Endodermal cell (in vitro differentiated cells): ENCODE measurements around the gene TM9SF2. TPM values are rescaled to one million over a fixed set of nuclear protein-coding genes. Genes with fewer than 3 reads are reported as not detected.

ENCODE experiments used
- DNase-seq: peaks from one replicate; pipeline ENCODE4 v3.0.0-alpha.2; 2017
- H3K27ac ChIP-seq: 2 replicates; pipeline ENCODE4 v1.5.1; 2013; ENCODE audit warnings: mild to moderate bottlenecking, low read depth, low read length, moderate library complexity
- H3K27me3 ChIP-seq: 2 replicates; pipeline ENCODE4 v1.6.1; 2013; ENCODE audit warnings: mild to moderate bottlenecking, low read length, moderate library complexity; ENCODE audit not compliant: insufficient read depth, control insufficient read depth, poor library complexity, severe bottlenecking
- H3K36me3 ChIP-seq: 2 replicates; pipeline ENCODE4 v1.7.0; 2013; ENCODE audit warnings: mild to moderate bottlenecking, low read length, moderate library complexity; ENCODE audit not compliant: control insufficient read depth, insufficient read depth
- H3K4me1 ChIP-seq: one replicate; pipeline ENCODE4 v1.7.0; 2013; ENCODE audit warnings: low read length; ENCODE audit not compliant: control insufficient read depth, insufficient read depth
- H3K4me3 ChIP-seq: 2 replicates; pipeline ENCODE4 v1.5.1; 2013; ENCODE audit warnings: mild to moderate bottlenecking, low read length, moderate library complexity
- H3K9ac ChIP-seq: 2 replicates; pipeline ENCODE4 v1.6.1; 2013; ENCODE audit warnings: mild to moderate bottlenecking, low read length, moderate library complexity; ENCODE audit not compliant: poor library complexity, severe bottlenecking; ENCODE audit errors: extremely low read depth
- H3K9me3 ChIP-seq: 2 replicates; pipeline ENCODE4 v1.6.1; 2013; ENCODE audit warnings: mild to moderate bottlenecking, low read length, moderate library complexity; ENCODE audit not compliant: control insufficient read depth
- H3K27ac Mint-ChIP-seq: 2 replicates; pipeline ENCODE4 v1.8.0; 2020; ENCODE audit warnings: mixed read lengths
- H3K27me3 Mint-ChIP-seq: 2 replicates; pipeline ENCODE4 v1.8.0; 2021; ENCODE audit warnings: mild to moderate bottlenecking, mixed read lengths; ENCODE audit not compliant: insufficient read depth
- H3K36me3 Mint-ChIP-seq: 2 replicates; pipeline ENCODE4 v1.8.0; 2020; ENCODE audit warnings: low read depth, mixed read lengths
- H3K4me1 Mint-ChIP-seq: 2 replicates; pipeline ENCODE4 v1.8.0; 2020; ENCODE audit warnings: mixed read lengths
- H3K4me3 Mint-ChIP-seq: 2 replicates; pipeline ENCODE4 v1.8.0; 2020; ENCODE audit warnings: mild to moderate bottlenecking, moderate library complexity, mixed read lengths
- H3K9me3 Mint-ChIP-seq: 2 replicates; pipeline ENCODE4 v1.8.0; 2020; ENCODE audit warnings: mild to moderate bottlenecking, mixed read lengths
- CTCF ChIP-seq: fragments of 200-600 bp; sonication (generic); conservative IDR thresholded peaks from 2 replicates; pipeline ENCODE4 v1.5.0; 2021; ENCODE audit warnings: antibody characterized with exemption, mild to moderate bottlenecking
- WGBS, 2 experiments: methylation state at CpG; one replicate each; pipeline versions ENCODE4 v1.1.5 to v1.1.7; 2013; ENCODE audit warnings: missing lambda C conversion rate in 2 of 2, mixed read lengths in 1 of 2; ENCODE audit not compliant: insufficient coverage in 1 of 2, insufficient read length in 1 of 2; 5-methylcytosine and 5-hydroxymethylcytosine counted together
- total RNA-seq, 2 donors: library from RNA; stranded (reverse); fragmentation: NEBNext Ultra II Directional in 1 of 2; extraction: Animal tissue kit (Norgen Biotek cat#: 25700) in 1 of 2; gene quantifications; 2 replicates in 1 of 2; 3 replicates in 1 of 2; pipeline ENCODE4 v1.2.1, GENCODE V29; 2021

TM9SF2 gene
- total RNA-seq, 2 donors from 2014 or later, result 88.4 to 99.3 TPM

GRCh38 chr13:99522298-99522697 lies 21.0 kb downstream of the TM9SF2 start:
- Mint-ChIP-seq H3K4me3 (no peak overlapping the region), H3K36me3 (peaks cover 71% of the 10 kb centered on the region), H3K9me3 (no peaks in the 10 kb centered on the region), H3K4me1 (peaks cover 9% of the 10 kb centered on the region), H3K27ac (no peak overlapping the region), H3K27me3 (no peaks in the 10 kb centered on the region)
- no peaks in the 10 kb centered on the region for H3K27me3 ChIP-seq
- H3K9ac ChIP-seq, result no peak overlapping the region
- no peak overlapping the region for H3K27ac ChIP-seq
- no peaks in the 10 kb centered on the region for H3K9me3 ChIP-seq
- 94 to 100% methylated on average over 2 of the region's 2 CpGs for WGBS, 2 experiments
- peaks cover 79% of the 10 kb centered on the region for H3K36me3 ChIP-seq
- no peak overlapping the region for H3K4me3 ChIP-seq
- TF ChIP-seq CTCF, result no peak
- DNase-seq, result no peak
- H3K4me1 ChIP-seq, result no peaks in the 10 kb centered on the region

GRCh38 chr13:99523838-99524237 lies 22.6 kb downstream of the TM9SF2 start:
- 91 to 100% methylated on average over 1 to 4 of the region's 4 CpGs for WGBS, 2 experiments
- Mint-ChIP-seq H3K27ac (no peak overlapping the region), H3K36me3 (peaks cover 70% of the 10 kb centered on the region), H3K27me3 (no peaks in the 10 kb centered on the region), H3K4me3 (no peak overlapping the region), H3K4me1 (peaks cover 9% of the 10 kb centered on the region), H3K9me3 (no peaks in the 10 kb centered on the region)
- Histone ChIP-seq H3K9me3 (no peaks in the 10 kb centered on the region), H3K4me1 (no peaks in the 10 kb centered on the region), H3K4me3 (no peak overlapping the region), H3K9ac (no peak overlapping the region), H3K27me3 (no peaks in the 10 kb centered on the region), H3K36me3 (peaks cover 81% of the 10 kb centered on the region), H3K27ac (no peak overlapping the region)
- no peak for DNase-seq
- no peak for TF ChIP-seq CTCF

DNA sequence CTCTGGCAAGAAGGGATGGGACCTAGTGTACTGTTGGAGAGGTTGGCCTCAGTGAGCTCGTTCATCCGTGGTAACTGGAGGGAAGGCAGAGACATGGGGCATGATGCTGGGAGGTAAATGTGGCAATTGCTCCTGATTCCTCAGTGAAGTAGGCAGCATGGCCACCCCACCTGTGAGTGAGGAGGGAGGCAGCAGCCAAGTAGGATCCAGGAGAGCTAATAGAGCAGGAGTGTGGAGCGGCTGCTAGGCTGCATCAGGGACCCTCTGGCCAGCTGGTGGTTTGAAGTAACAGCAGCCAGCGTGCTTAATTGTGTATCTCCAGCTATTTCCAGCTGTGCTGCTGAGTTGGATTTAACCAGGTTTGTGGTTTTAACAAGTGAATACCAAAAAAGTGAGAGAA lies 24.7 kb downstream of the TM9SF2 start:
- H3K27ac Mint-ChIP-seq, result no peak overlapping the region
- no peak overlapping the region for H3K27ac ChIP-seq
- WGBS, 2 experiments, result 88 to 92% methylated on average over 2 to 4 of the region's 4 CpGs

More for the DNA sequence above, 24.7 kb downstream of the TM9SF2 start:
- no peak for DNase-seq
- no peak overlapping the region for H3K4me3 ChIP-seq
- no peaks in the 10 kb centered on the region for H3K9me3 Mint-ChIP-seq
- H3K27me3 Mint-ChIP-seq, result no peaks in the 10 kb centered on the region
- H3K4me3 Mint-ChIP-seq, result no peak overlapping the region
- H3K4me1 Mint-ChIP-seq, result peaks cover 9% of the 10 kb centered on the region
- peaks cover 70% of the 10 kb centered on the region for H3K36me3 Mint-ChIP-seq
- no peak for TF ChIP-seq CTCF
- peaks cover 79% of the 10 kb centered on the region for H3K36me3 ChIP-seq
- H3K4me1 ChIP-seq, result no peaks in the 10 kb centered on the region
- no peaks in the 10 kb centered on the region for H3K27me3 ChIP-seq
- H3K9me3 ChIP-seq, result no peaks in the 10 kb centered on the region
- H3K9ac ChIP-seq, result no peak overlapping the region
